LNCaP clone FGC (cell line): Measurements from ENCODE around the gene PHOSPHO1.
"Not testable (repeated sequence)": the region's sequence is repeated elsewhere in the genome, so short reads cannot be mapped to it uniquely, and the experiment has no call there.

Experiments used
- DNase-seq: peaks from one replicate; pipeline ENCODE4 v3.0.0-alpha.2; 2011; ENCODE audit warnings: low read depth
- H3K4me3 ChIP-seq: 2 replicates; pipeline ENCODE4 v1.5.1; 2011; ENCODE audit warnings: mild to moderate bottlenecking, low read depth, low read length, control low read depth
- CTCF ChIP-seq: IDR thresholded peaks from 2 replicates; pipeline ENCODE4 v1.5.1; 2012; ENCODE audit warnings: mild to moderate bottlenecking; ENCODE audit not compliant: control insufficient read depth, insufficient read depth; ENCODE audit errors: extremely low read depth

PHOSPHO1 gene

GRCh38 chr17:49230636-49231562 is at the start of gene PHOSPHO1:
Gene PHOSPHO1, minus strand, starts transcription at chr17:49230787. Its CDS starts 4,096 bp downstream, at chr17:49226691.
- TF ChIP-seq CTCF: no peak
- DNase-seq: no peak
- peak within 1 kb of the TSS; percentile 64 for H3K4me3 ChIP-seq

- no peak for TF ChIP-seq CTCF
- DNase-seq: no peak
- no peak overlapping the region for H3K4me3 ChIP-seq
These were observed 49.5 kb upstream of the PHOSPHO1 start for GRCh38 chr17:49280061-49280460.

- not testable (repeated sequence) for DNase-seq
These were observed 48.9 kb upstream of the PHOSPHO1 start for GRCh38 chr17:49279263-49280015.

GRCh38 chr17:49278076-49278475 is 47.5 kb upstream of the PHOSPHO1 start:
- H3K4me3 ChIP-seq: no peak overlapping the region
- no peak for DNase-seq
- TF ChIP-seq CTCF: no peak

More at GRCh38 chr17:49279263-49280015, 48.9 kb upstream of the PHOSPHO1 start:
- H3K4me3 ChIP-seq: not testable (repeated sequence)

- DNase-seq: no peak
- TF ChIP-seq CTCF: no peak
- no peak overlapping the region for H3K4me3 ChIP-seq
These were observed 47.1 kb upstream of the PHOSPHO1 start for GRCh38 chr17:49277638-49278037.

GRCh38 chr17:49275981-49276380 is 45.4 kb upstream of the PHOSPHO1 start:
- not testable (repeated sequence) for H3K4me3 ChIP-seq, DNase-seq

- H3K4me3 ChIP-seq: no peak overlapping the region
- no peak for TF ChIP-seq CTCF
- DNase-seq: no peak
These were observed 38.8 kb upstream of the PHOSPHO1 start for GRCh38 chr17:49269356-49269755.
